OCI-LY1 (cell line): ENCODE data around the gene GLYAT.

Experiments used
- EZH2 ChIP-seq: fragments of 200-600 bp; sonication (generic), shearing (Covaris generic); IDR thresholded peaks from 2 replicates; pipeline ENCODE4 v1.8.0; 2017; ENCODE audit warnings: borderline replicate concordance, mixed run types, mild to moderate bottlenecking, antibody characterized with exemption, low read length, moderate library complexity, mixed read lengths
- TF ChIP-seq, protein P1 (sequence below): fragments of 200-600 bp; sonication (generic), shearing (Covaris generic); IDR thresholded peaks from 2 replicates; pipeline ENCODE4 v1.5.1; 2017; ENCODE audit warnings: mild to moderate bottlenecking, antibody characterized with exemption, low read length, moderate library complexity, mixed read lengths

DNA sequence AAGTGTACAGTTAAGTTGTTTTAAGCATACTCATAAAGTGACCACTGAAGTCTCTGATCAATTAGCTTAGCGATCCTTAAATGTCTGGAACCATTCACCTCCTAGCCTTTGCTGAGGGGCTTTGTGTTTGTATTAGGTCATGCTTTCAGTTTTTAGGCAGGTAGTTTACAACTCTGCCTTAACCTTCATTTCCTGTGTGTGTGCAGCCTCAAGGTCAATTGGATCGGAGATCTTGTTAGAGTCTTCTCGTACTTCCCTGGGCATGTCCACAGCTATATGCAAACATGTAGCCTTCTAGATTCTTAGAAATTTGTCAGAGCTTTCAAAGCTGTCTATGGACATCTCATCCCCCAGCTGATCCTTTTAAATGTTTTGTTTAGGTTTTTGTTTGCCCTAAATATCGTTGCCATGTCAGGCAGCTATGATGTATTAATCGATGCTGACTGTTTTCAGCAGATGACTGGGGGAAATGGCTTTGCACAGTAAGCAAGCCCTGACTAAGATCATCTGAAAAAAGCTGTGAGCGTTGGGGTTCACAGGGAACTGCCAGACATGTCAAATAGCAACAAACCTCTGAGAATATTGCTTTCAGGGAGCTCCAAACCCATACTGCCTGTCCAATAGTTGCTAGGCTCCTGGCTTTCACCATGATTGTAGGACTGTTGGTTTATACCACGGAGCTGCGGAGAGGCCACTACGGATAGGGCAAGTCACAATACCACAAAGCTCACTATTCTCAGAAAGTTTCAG, 45.6 kb downstream of the GLYAT start:
- TF ChIP-seq, protein P1, sequence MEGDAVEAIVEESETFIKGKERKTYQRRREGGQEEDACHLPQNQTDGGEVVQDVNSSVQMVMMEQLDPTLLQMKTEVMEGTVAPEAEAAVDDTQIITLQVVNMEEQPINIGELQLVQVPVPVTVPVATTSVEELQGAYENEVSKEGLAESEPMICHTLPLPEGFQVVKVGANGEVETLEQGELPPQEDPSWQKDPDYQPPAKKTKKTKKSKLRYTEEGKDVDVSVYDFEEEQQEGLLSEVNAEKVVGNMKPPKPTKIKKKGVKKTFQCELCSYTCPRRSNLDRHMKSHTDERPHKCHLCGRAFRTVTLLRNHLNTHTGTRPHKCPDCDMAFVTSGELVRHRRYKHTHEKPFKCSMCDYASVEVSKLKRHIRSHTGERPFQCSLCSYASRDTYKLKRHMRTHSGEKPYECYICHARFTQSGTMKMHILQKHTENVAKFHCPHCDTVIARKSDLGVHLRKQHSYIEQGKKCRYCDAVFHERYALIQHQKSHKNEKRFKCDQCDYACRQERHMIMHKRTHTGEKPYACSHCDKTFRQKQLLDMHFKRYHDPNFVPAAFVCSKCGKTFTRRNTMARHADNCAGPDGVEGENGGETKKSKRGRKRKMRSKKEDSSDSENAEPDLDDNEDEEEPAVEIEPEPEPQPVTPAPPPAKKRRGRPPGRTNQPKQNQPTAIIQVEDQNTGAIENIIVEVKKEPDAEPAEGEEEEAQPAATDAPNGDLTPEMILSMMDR, result no peak
- no peak for TF ChIP-seq EZH2
